ENCODE results near the gene FAS. TPM values are rescaled to one million over a fixed set of nuclear protein-coding genes. Genes with fewer than 3 reads are reported as not detected.

Gene FAS
- total RNA-seq, 1 experiment from 2014 or later, result 91.9 TPM

DNA sequence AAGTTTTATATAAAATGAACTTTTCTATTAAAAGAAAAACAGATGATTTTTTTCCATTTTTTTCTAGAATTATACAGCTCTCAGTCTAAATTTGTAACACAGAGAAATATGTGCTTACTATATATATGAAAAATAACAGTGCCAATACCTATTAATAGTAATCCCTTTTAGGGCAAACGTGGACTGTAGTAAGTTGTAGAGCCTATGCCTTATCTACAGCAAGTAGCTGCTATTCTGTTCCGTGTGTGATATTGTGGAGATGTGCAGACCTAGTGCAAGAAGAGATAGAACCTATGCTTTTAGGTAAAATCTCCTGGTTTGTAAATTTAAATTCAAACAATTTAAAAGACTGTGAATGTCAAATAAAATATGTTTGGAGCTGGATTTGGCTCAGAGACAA, 72.9 kb downstream of the FAS start:
- Histone ChIP-seq H3K9ac (ENCODE audit: low read length) (no peak overlapping the region), H3K4me1 (ENCODE audit: low read length) (no peaks in the 10 kb centered on the region), H3K36me3 (ENCODE audit: insufficient read depth, low read length) (no peaks in the 10 kb centered on the region), H3K27me3 (ENCODE audit: low read length) (no peaks in the 10 kb centered on the region), H3K9me3 (ENCODE audit: low read length) (no peaks in the 10 kb centered on the region), H2AFZ (ENCODE audit: low read length) (no peak overlapping the region), H3K79me2 (ENCODE audit: low read length) (no peaks in the 10 kb centered on the region), H3K9me2 (replicated peaks; ENCODE audit: insufficient read depth, low read length) (no peaks in the 10 kb centered on the region), H3K4me3 (ENCODE audit: low read length) (no peak overlapping the region), H3K27ac (ENCODE audit: low read length) (no peak overlapping the region), H4K20me1 (ENCODE audit: insufficient read depth, low read depth, low read length) (no peaks in the 10 kb centered on the region), H3K4me2 (ENCODE audit: low read depth, low read length, poor library complexity, severe bottlenecking) (no peak overlapping the region)
- no peak for DNase-seq

DNA sequence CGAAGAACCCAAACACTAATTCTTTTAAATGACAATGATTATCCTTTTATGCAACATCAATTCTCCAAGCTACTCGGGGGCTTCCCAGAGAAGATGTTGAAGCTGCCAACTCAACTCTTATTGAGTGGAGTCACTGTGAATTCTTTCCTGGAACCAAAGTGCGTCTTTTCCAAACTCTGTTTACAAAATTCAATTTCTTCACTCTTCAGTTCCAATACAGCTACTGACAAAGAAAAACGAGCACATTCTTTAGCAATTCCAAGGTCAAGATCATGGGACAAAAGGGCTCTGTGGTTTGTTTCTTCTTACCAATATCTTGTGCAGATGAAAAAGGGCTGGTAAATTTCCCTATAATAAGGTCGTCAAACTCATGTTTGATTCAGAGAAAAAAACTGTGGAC, 74.2 kb downstream of the FAS start:
- H2AFZ ChIP-seq (ENCODE audit: low read length), result no peak overlapping the region

More for the DNA sequence above, 74.2 kb downstream of the FAS start:
- no peak overlapping the region for H3K4me3 ChIP-seq (ENCODE audit: low read length)
- no peaks in the 10 kb centered on the region for H3K36me3 ChIP-seq (ENCODE audit: insufficient read depth, low read length)
- H3K79me2 ChIP-seq (ENCODE audit: low read length), result no peaks in the 10 kb centered on the region
- no peaks in the 10 kb centered on the region for H3K9me2 ChIP-seq (replicated peaks; ENCODE audit: insufficient read depth, low read length)
- no peaks in the 10 kb centered on the region for H3K27me3 ChIP-seq (ENCODE audit: low read length)
- H3K27ac ChIP-seq (ENCODE audit: low read length), result no peak overlapping the region
- H3K4me1 ChIP-seq (ENCODE audit: low read length), result no peaks in the 10 kb centered on the region
- no peaks in the 10 kb centered on the region for H3K9me3 ChIP-seq (ENCODE audit: low read length)
- H3K4me2 ChIP-seq (ENCODE audit: low read depth, low read length, poor library complexity, severe bottlenecking), result no peak overlapping the region
- no peaks in the 10 kb centered on the region for H4K20me1 ChIP-seq (ENCODE audit: insufficient read depth, low read depth, low read length)
- DNase-seq, result no peak
- no peak overlapping the region for H3K9ac ChIP-seq (ENCODE audit: low read length)

Small RNAs within 50 kb of the gene (small RNA-seq; reads per million reads assigned to genes)
- gene MIR4679-2, result not detected
- not detected for gene RF02116

Other genes with a start within 250 kb of the FAS start
- not detected in 2 replicates for gene LIPN, start 230.8 kb upstream of the FAS start, total RNA-seq (2014; rRNA removed; shearing (Covaris generic); ENCODE audit: low replicate concordance)
- gene LIPM, start 188.1 kb upstream of the FAS start, total RNA-seq (2014; rRNA removed; shearing (Covaris generic); ENCODE audit: low replicate concordance), result not detected in 2 replicates
- not detected in 2 replicates for gene ANKRD22, start 139.0 kb upstream of the FAS start, total RNA-seq (2014; rRNA removed; shearing (Covaris generic); ENCODE audit: low replicate concordance)
- 38.5 and 44.8 TPM in 2 replicates for gene STAMBPL1, start 110.6 kb upstream of the FAS start, total RNA-seq (2014; rRNA removed; shearing (Covaris generic); ENCODE audit: low replicate concordance)
- gene ACTA2, start 38.0 kb upstream of the FAS start, total RNA-seq (2014; rRNA removed; shearing (Covaris generic); ENCODE audit: low replicate concordance), result 0.61 and 1.3 TPM in 2 replicates
- gene CH25H, start 216.5 kb downstream of the FAS start, total RNA-seq (2014; rRNA removed; shearing (Covaris generic); ENCODE audit: low replicate concordance), result not detected in 2 replicates